GM12878 (cell line): ENCODE measurements around the gene CTSL. TPM values are rescaled to one million over a fixed set of nuclear protein-coding genes. Genes with fewer than 3 reads are reported as not detected.

Experiments used
- ATAC-seq: fragments of 200-7000 bp; cut with Tn5 transposase; 3 replicates; pipeline ENCODE4 v1.9.1; 2020; ENCODE audit warnings: mild to moderate bottlenecking, moderate library complexity
- BruUV-seq: library from RNA; stranded (reverse); fragments of 400-500 nt; replicated peaks from 2 replicates; lab custom pipeline; 2021; lab: Mats Ljungman, UMichigan
- CTCF ChIA-PET: fragments of 300-600 bp; sonication (Branson Sonifier 250); formaldehyde crosslinking; extraction: SDS; loops from one replicate; lab custom pipeline; 2021; ENCODE audit warnings: inconsistent platforms; lab: Yijun Ruan, JAX
- POLR2A ChIA-PET: fragments of 350-600 bp; formaldehyde crosslinking; extraction: SDS; loops from one replicate; lab custom pipeline; 2021; ENCODE audit warnings: inconsistent platforms; lab: Charles Lee
- RAD21 ChIA-PET: fragments of 300-600 bp; sonication (Branson Sonifier 250); formaldehyde crosslinking; loops from one replicate; lab custom pipeline; 2023; ENCODE audit warnings: antibody characterized with exemption; ENCODE audit not compliant: unreplicated experiment; lab: Charles Lee
- SMC1A ChIA-PET: fragments of 300-600 bp; sonication (Branson Sonifier 250); formaldehyde crosslinking; loops from one replicate; lab custom pipeline; 2023; ENCODE audit not compliant: unreplicated experiment, uncharacterized antibody; lab: Charles Lee
- DNase-seq: peaks from one replicate; pipeline ENCODE4 v3.0.0-alpha.2; 2011; ENCODE audit warnings: low read depth, low spot score
- FAIRE-seq: peaks from 3 replicates; lab custom pipeline; 2011; peaks lifted over from hg19 to GRCh38; lab: Jason Lieb, UNC
- H2AFZ ChIP-seq: 2 replicates; pipeline ENCODE4 v1.6.0; 2011; ENCODE audit warnings: low read depth, low read length, control low read depth; ENCODE audit not compliant: control insufficient read depth
- H3K27ac ChIP-seq: 2 replicates; pipeline ENCODE4 v1.5.1; 2011; ENCODE audit warnings: control low read depth; ENCODE audit not compliant: control insufficient read depth, insufficient read depth
- H3K27me3 ChIP-seq, 2 experiments: replicated peaks in 1 of 2; 2 replicates each; pipeline versions ENCODE4 v1.6.0 to v1.6.1; 2011; ENCODE audit warnings: low read length in 1 of 2; ENCODE audit not compliant: control insufficient read depth in 2 of 2, insufficient read depth in 2 of 2
- H3K36me3 ChIP-seq, 2 experiments: 2 replicates each; pipeline ENCODE4 v1.5.1; 2011; ENCODE audit warnings: low read length in 1 of 2; ENCODE audit not compliant: control insufficient read depth in 2 of 2, insufficient read depth in 2 of 2
- H3K4me1 ChIP-seq: 2 replicates; pipeline ENCODE4 v1.6.1; 2011; ENCODE audit warnings: mild to moderate bottlenecking, low read length, moderate library complexity, mixed read lengths; ENCODE audit not compliant: control insufficient read depth, insufficient read depth
- H3K4me2 ChIP-seq: 2 replicates; pipeline ENCODE4 v1.6.0; 2011; ENCODE audit warnings: control low read depth; ENCODE audit not compliant: control insufficient read depth, insufficient read depth
- H3K4me3 ChIP-seq: fragments of 200-600 bp; sonication (generic); 2 replicates; pipeline ENCODE4 v1.5.1; 2016
- H3K79me2 ChIP-seq: 2 replicates; pipeline ENCODE4 v1.6.0; 2011; ENCODE audit warnings: low read length; ENCODE audit not compliant: control insufficient read depth, insufficient read depth
- H3K9ac ChIP-seq: 2 replicates; pipeline ENCODE4 v1.8.0; 2011; ENCODE audit warnings: low read length, control low read depth, mixed read lengths; ENCODE audit not compliant: control insufficient read depth, insufficient read depth
- H3K9me3 ChIP-seq: replicated peaks from 3 replicates; pipeline ENCODE4 v1.5.1; 2011; ENCODE audit warnings: mild to moderate bottlenecking, low read length; ENCODE audit not compliant: control insufficient read depth, insufficient read depth
- H4K20me1 ChIP-seq: 2 replicates; pipeline ENCODE4 v1.6.0; 2011; ENCODE audit not compliant: control insufficient read depth, insufficient read depth
- EGR1 ChIP-seq, 2 experiments: IDR thresholded peaks; 1 replicate in 1 of 2; 2 replicates in 1 of 2; pipeline ENCODE4 v1.6.1; 2011 to 2012; ENCODE audit warnings: low read depth in 2 of 2, low read length in 2 of 2, borderline replicate concordance in 1 of 2, mild to moderate bottlenecking in 1 of 2, moderate library complexity in 1 of 2
- IRF4 ChIP-seq: IDR thresholded peaks from 2 replicates; pipeline ENCODE4 v1.6.1; 2011; ENCODE audit warnings: low read depth, low read length
- KDM1A ChIP-seq: fragments of 200-600 bp; sonication (generic); IDR thresholded peaks from 2 replicates; pipeline ENCODE4 v1.6.1; 2016; ENCODE audit warnings: borderline replicate concordance
- NRF1 ChIP-seq: conservative IDR thresholded peaks from 2 replicates; pipeline ENCODE4 v1.6.1; 2011; ENCODE audit warnings: mild to moderate bottlenecking, low read depth, low read length, improper control_type of control experiment
- SUPT20H ChIP-seq: IDR thresholded peaks from 2 replicates; pipeline ENCODE4 v1.6.1; 2011; ENCODE audit warnings: low read depth, mild to moderate bottlenecking, low read length, moderate library complexity, borderline replicate concordance; ENCODE audit not compliant: control insufficient read depth
- WGBS: methylation state at CpG from one replicate; pipeline ENCODE4 v1.1.6; 2016; ENCODE audit warnings: low lambda C conversion rate; ENCODE audit not compliant: insufficient replicate concordance, insufficient coverage; ENCODE audit errors: missing lambda C conversion rate; 5-methylcytosine and 5-hydroxymethylcytosine counted together
- in situ Hi-C: fragments of 300-500 bp; cut with MboI; formaldehyde crosslinking; loops from 9 replicates; pipeline ENCODE4 v1.14.3; 2018; ENCODE audit warnings: mixed read lengths
- intact Hi-C: fragments of 100-400 bp; cut with micrococcal nuclease; formaldehyde crosslinking; loops from one replicate; pipeline ENCODE4 v1.14.2; 2022; ENCODE audit not compliant: unreplicated experiment
- polyA plus RNA-seq, 11 experiments: library from polyadenylated mRNA; depleted of rRNA in 4 of 11; unstranded in 6 of 11; stranded (reverse) in 5 of 11; fragments of >200 nt; fragmentation: Nextera tagmentation in 4 of 11; fragmentation: Illumina TruSeq in 1 of 11; extraction: Ambion mirVana in 4 of 11; extraction: Trizol in 1 of 11; gene quantifications; 1 replicate in 1 of 11; 2 replicates in 10 of 11; pipeline versions ENCODE4 v1.2.1 to v1.2.3, GENCODE V29; 2011 to 2016; ENCODE audit warnings: inconsistent platforms in 2 of 11, missing spikeins in 2 of 11, low read depth in 1 of 11
- total RNA-seq, 4 experiments: library from RNA; depleted of rRNA in 3 of 4; stranded (reverse); fragments of >200 nt in 3 of 4; fragmentation: Illumina TruSeq in 1 of 4; extraction: Trizol in 1 of 4; gene quantifications; 2 replicates each; pipeline versions ENCODE4 v1.2.1 to v1.2.3, GENCODE V29; 2013 to 2021
- TF ChIP-seq, protein P1 (sequence below): fragments of 450-650 bp; IDR thresholded peaks from 2 replicates; pipeline ENCODE4 v1.6.1; 2016; ENCODE audit warnings: mild to moderate bottlenecking
- TF ChIP-seq, protein P2 (sequence below), 3 experiments: IDR thresholded peaks in 2 of 3; conservative IDR thresholded peaks in 1 of 3; 2 replicates each; pipeline ENCODE4 v1.5.1; 2011; ENCODE audit warnings: low read depth in 3 of 3, low read length in 3 of 3, mild to moderate bottlenecking in 3 of 3, control low read depth in 2 of 3, moderate library complexity in 2 of 3, inconsistent platforms in 1 of 3, mixed read lengths in 1 of 3; ENCODE audit not compliant: control insufficient read depth in 2 of 3, insufficient read depth in 1 of 3; ENCODE audit errors: extremely low read depth in 1 of 3

Gene CTSL
- total and polyA plus RNA-seq, 10 of the 15 experiments (the other 5 are each of a cell fraction or from before 2014, with no cell fraction given): 0.24 to 0.72 TPM; not detected in 8

DNA sequence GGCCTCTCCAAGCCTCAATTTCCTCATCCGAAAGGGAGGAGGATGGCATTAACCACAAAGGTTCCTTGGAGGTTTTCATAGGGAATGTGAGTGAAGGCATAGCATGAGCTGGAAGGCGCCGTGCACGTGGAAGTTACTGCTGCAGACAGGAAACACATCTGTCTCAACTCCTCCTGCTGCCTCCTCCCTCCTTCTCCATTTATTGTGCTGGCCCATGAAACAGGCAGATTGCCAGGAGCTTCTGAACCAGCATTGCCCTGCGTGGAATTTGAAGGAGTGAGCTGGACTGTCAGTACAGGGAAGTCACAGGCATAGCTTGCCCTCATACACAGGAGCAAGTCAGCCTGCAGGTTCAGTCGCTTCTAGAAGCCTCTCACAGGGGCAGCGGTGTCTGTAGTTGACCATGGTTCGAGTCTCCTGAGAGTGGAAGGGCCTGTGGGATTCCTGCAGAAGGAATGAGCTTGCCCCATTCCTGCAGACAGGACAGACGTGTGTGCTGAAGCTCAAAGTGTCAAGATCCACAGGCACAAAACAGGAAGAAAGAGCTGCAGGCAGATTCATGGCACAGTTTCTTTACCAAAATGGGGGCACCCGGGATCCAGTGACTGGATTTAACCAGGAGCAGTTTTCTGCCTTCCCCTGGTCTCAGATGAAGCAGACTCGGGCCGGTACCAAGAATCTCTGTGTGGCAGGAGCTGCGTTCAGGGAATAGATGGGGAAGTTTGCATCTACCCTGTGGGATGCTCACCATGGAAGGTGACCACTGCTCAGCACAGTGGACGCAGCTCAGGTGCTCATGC is 48.7 kb upstream of the CTSL start:
- ChIA-PET SMC1A (interaction anchor here (0.6 to 2.0 kb wide), 3 partner anchors 10 to 364 kb away, joined by 3 to 5 read pairs (median 5); no protein-coding TSS in a partner anchor), RAD21 (interaction anchor here (0.6 kb wide), 1 partner anchor 61 kb away, joined by 3 read pairs; no protein-coding TSS in a partner anchor), CTCF (interaction anchor here (0.5 to 1.2 kb wide), 8 partner anchors 9 to 340 kb away, joined by 3 to 5 read pairs (median 3); no protein-coding TSS in a partner anchor), POLR2A (no interaction called here)
- BruUV-seq: no TSS peak
- no peak for DNase-seq
- no peak for FAIRE-seq
- no peak for ATAC-seq
- H3K27me3 ChIP-seq: no peaks in the 10 kb centered on the region
- no peak overlapping the region for H3K4me2 ChIP-seq
- H3K27ac ChIP-seq: no peak overlapping the region
- no peaks in the 10 kb centered on the region for H3K9me3 ChIP-seq
- H2AFZ ChIP-seq: no peak overlapping the region
- WGBS: 47% methylated on average over 14 of the region's 14 CpGs
- H4K20me1 ChIP-seq: no peaks in the 10 kb centered on the region
- intact Hi-C loops (no loop called here), in situ Hi-C loops (no loop called here)
- H3K36me3 ChIP-seq: peaks cover 0 to 4% of the 10 kb centered on the region in 2 experiments; a peak in 3 of 4 replicates
- no peaks in the 10 kb centered on the region for H3K79me2 ChIP-seq
- H3K9ac ChIP-seq: no peak overlapping the region
- no peak for TF ChIP-seq KDM1A
- TF ChIP-seq, protein P1, sequence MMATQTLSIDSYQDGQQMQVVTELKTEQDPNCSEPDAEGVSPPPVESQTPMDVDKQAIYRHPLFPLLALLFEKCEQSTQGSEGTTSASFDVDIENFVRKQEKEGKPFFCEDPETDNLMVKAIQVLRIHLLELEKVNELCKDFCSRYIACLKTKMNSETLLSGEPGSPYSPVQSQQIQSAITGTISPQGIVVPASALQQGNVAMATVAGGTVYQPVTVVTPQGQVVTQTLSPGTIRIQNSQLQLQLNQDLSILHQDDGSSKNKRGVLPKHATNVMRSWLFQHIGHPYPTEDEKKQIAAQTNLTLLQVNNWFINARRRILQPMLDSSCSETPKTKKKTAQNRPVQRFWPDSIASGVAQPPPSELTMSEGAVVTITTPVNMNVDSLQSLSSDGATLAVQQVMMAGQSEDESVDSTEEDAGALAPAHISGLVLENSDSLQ: no peak
- TF ChIP-seq, protein P2, sequence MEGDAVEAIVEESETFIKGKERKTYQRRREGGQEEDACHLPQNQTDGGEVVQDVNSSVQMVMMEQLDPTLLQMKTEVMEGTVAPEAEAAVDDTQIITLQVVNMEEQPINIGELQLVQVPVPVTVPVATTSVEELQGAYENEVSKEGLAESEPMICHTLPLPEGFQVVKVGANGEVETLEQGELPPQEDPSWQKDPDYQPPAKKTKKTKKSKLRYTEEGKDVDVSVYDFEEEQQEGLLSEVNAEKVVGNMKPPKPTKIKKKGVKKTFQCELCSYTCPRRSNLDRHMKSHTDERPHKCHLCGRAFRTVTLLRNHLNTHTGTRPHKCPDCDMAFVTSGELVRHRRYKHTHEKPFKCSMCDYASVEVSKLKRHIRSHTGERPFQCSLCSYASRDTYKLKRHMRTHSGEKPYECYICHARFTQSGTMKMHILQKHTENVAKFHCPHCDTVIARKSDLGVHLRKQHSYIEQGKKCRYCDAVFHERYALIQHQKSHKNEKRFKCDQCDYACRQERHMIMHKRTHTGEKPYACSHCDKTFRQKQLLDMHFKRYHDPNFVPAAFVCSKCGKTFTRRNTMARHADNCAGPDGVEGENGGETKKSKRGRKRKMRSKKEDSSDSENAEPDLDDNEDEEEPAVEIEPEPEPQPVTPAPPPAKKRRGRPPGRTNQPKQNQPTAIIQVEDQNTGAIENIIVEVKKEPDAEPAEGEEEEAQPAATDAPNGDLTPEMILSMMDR (IDR thresholded peaks at IDR 0.05 in 2 of 3, conservative IDR thresholded peaks at IDR 0.05 in 1 of 3; ENCODE audit: control insufficient read depth in 2 of 3, extremely low read depth in 1 of 3, insufficient read depth in 1 of 3, low read depth in 3 of 3, low read length in 3 of 3): no peak
- no peak for TF ChIP-seq EGR1 (IDR thresholded peaks at IDR 0.05; ENCODE audit: borderline replicate concordance in 1 of 2, low read depth in 2 of 2, low read length in 2 of 2)
- TF ChIP-seq NRF1: no peak
- no peak for TF ChIP-seq SUPT20H
- no peak for TF ChIP-seq IRF4
- no peak overlapping the region for H3K4me3 ChIP-seq
- H3K4me1 ChIP-seq: no peaks in the 10 kb centered on the region; the same call in 1 of the 2 replicates
